Measurements from ENCODE around the gene ALG1.
"Not testable (repeated sequence)": the region's sequence is repeated elsewhere in the genome, so short reads cannot be mapped to it uniquely, and the experiment has no call there.

ALG1 gene

GRCh38 chr16:5077304-5077703 lies 5.7 kb downstream of the ALG1 start:
- ATAC-seq = no peak
- no peak for TF ChIP-seq ZFP3 (CRISPR knock-in tag; IDR thresholded peaks at IDR 0.05)
- no peak for TF ChIP-seq BACH2 (CRISPR knock-in tag; IDR thresholded peaks at IDR 0.05; ENCODE audit: borderline replicate concordance)
- no peak for TF ChIP-seq PPARA (CRISPR knock-in tag; IDR thresholded peaks at IDR 0.05; ENCODE audit: borderline replicate concordance)
- no peak for TF ChIP-seq TCF4 (CRISPR knock-in tag; IDR thresholded peaks at IDR 0.05; ENCODE audit: borderline replicate concordance)
- no peak for TF ChIP-seq TOX (CRISPR knock-in tag; IDR thresholded peaks at IDR 0.05; ENCODE audit: borderline replicate concordance)
- no peak for TF ChIP-seq ZNF565 (CRISPR knock-in tag; conservative IDR thresholded peaks at IDR 0.05; ENCODE audit: low read depth)
- TF ChIP-seq ZC3H10 (CRISPR knock-in tag; IDR thresholded peaks at IDR 0.05) = no peak
- TF ChIP-seq OSR1 (CRISPR knock-in tag; IDR thresholded peaks at IDR 0.05) = no peak
- TF ChIP-seq ARNTL (CRISPR knock-in tag; IDR thresholded peaks at IDR 0.05; ENCODE audit: borderline replicate concordance, low read depth) = no peak
- no peak for TF ChIP-seq CREB5 (CRISPR knock-in tag; IDR thresholded peaks at IDR 0.05; ENCODE audit: low read depth)
- TF ChIP-seq SNAI2 (CRISPR knock-in tag; IDR thresholded peaks at IDR 0.05) = no peak
- TF ChIP-seq ZNF8 (CRISPR knock-in tag; IDR thresholded peaks at IDR 0.05) = no peak
- TF ChIP-seq CSDC2 (CRISPR knock-in tag; IDR thresholded peaks at IDR 0.05) = no peak

- no peak for TF ChIP-seq ZNF565 (CRISPR knock-in tag; conservative IDR thresholded peaks at IDR 0.05; ENCODE audit: low read depth)
- TF ChIP-seq PPARA (CRISPR knock-in tag; IDR thresholded peaks at IDR 0.05; ENCODE audit: borderline replicate concordance) = no peak
- TF ChIP-seq ZC3H10 (CRISPR knock-in tag; IDR thresholded peaks at IDR 0.05) = no peak
- no peak for TF ChIP-seq RARB (CRISPR knock-in tag; IDR thresholded peaks at IDR 0.05)
- TF ChIP-seq ZNF70 (CRISPR knock-in tag; IDR thresholded peaks at IDR 0.05) = no peak
- TF ChIP-seq OSR1 (CRISPR knock-in tag; IDR thresholded peaks at IDR 0.05) = no peak
- no peak for TF ChIP-seq CREB5 (CRISPR knock-in tag; IDR thresholded peaks at IDR 0.05; ENCODE audit: low read depth)
- no peak for TF ChIP-seq BACH2 (CRISPR knock-in tag; IDR thresholded peaks at IDR 0.05; ENCODE audit: borderline replicate concordance)
- ATAC-seq = no peak
These were observed 7.0 kb downstream of the ALG1 start for GRCh38 chr16:5078626-5079025.

- ATAC-seq = not testable (repeated sequence)
These were observed 8.8 kb downstream of the ALG1 start for GRCh38 chr16:5080461-5080860.

GRCh38 chr16:5080996-5081395 lies 9.4 kb downstream of the ALG1 start:
- not testable (repeated sequence) for ATAC-seq

- ATAC-seq = not testable (repeated sequence)
These were observed 12.0 kb downstream of the ALG1 start for GRCh38 chr16:5083646-5084045.

GRCh38 chr16:5084099-5084731 lies 12.6 kb downstream of the ALG1 start:
- ATAC-seq = not testable (repeated sequence)

GRCh38 chr16:5084802-5085201 lies 13.2 kb downstream of the ALG1 start:
- not testable (repeated sequence) for ATAC-seq

GRCh38 chr16:5085716-5086115 lies 14.1 kb downstream of the ALG1 start:
- not testable (repeated sequence) for ATAC-seq

- ATAC-seq = not testable (repeated sequence)
These were observed 16.6 kb downstream of the ALG1 start for GRCh38 chr16:5088086-5088790.

GRCh38 chr16:5088936-5089335 lies 17.3 kb downstream of the ALG1 start:
- not testable (repeated sequence) for ATAC-seq

- not testable (repeated sequence) for ATAC-seq
These were observed 18.4 kb downstream of the ALG1 start for GRCh38 chr16:5089911-5090555.

GRCh38 chr16:5090592-5090991 lies 18.9 kb downstream of the ALG1 start:
- not testable (repeated sequence) for ATAC-seq

- not testable (repeated sequence) for ATAC-seq
These were observed 21.4 kb downstream of the ALG1 start for GRCh38 chr16:5093081-5093480.

- not testable (repeated sequence) for ATAC-seq
These were observed 22.1 kb downstream of the ALG1 start for GRCh38 chr16:5093746-5094145.

All from SK-N-SH treated with all-trans-retinoic acid at 6 μM for 48 hours (cell line).